OCI-LY3 (cell line): ENCODE measurements around the gene NEMP1.

Experiments
- H2AFZ ChIP-seq: fragments of 200-600, 300-600 bp; shearing (Covaris generic); 2 replicates; pipeline ENCODE4 v1.6.0; 2014; ENCODE audit warnings: antibody characterized with exemption, low read depth, low read length
- H3K27ac ChIP-seq: fragments of 200-600, 300-600 bp; sonication (generic); 2 replicates; pipeline ENCODE4 v1.5.1; 2014; ENCODE audit warnings: mild to moderate bottlenecking, low read length, moderate library complexity, mixed read lengths
- H3K27me3 ChIP-seq: fragments of 200-600, 300-600 bp; sonication (generic); 2 replicates; pipeline ENCODE4 v1.6.1; 2014; ENCODE audit warnings: low read depth, low read length, mixed read lengths
- H3K36me3 ChIP-seq: fragments of 200-600, 300-600 bp; sonication (generic); replicated peaks from 2 replicates; pipeline ENCODE3; 2014; ENCODE audit warnings: low read depth, low read length, mixed read lengths
- H3K4me1 ChIP-seq: fragments of 300-600, 200-600 bp; sonication (generic); 2 replicates; pipeline ENCODE4 v1.6.1; 2014; ENCODE audit warnings: low read length, mixed read lengths
- H3K4me2 ChIP-seq: fragments of 200-600, 300-600 bp; sonication (generic); 2 replicates; pipeline ENCODE4 v1.6.1; 2014; ENCODE audit warnings: low read length, mixed read lengths
- H3K4me3 ChIP-seq: fragments of 300-600, 200-600 bp; sonication (generic); 2 replicates; pipeline ENCODE4 v1.5.1; 2014; ENCODE audit warnings: antibody characterized with exemption, mild to moderate bottlenecking, low read length, moderate library complexity
- H3K79me2 ChIP-seq: fragments of 300-600, 200-600 bp; shearing (Covaris generic); 2 replicates; pipeline ENCODE4 v1.6.1; 2014; ENCODE audit warnings: mild to moderate bottlenecking, low read length, mixed read lengths
- H3K9ac ChIP-seq: fragments of 300-600, 200-600 bp; shearing (Covaris generic); 2 replicates; pipeline ENCODE4 v1.6.0; 2014; ENCODE audit warnings: mild to moderate bottlenecking, low read length, moderate library complexity
- H3K9me3 ChIP-seq: fragments of 200-600, 300-600 bp; shearing (Covaris generic); 2 replicates; pipeline ENCODE4 v1.6.1; 2014; ENCODE audit warnings: low read length, mixed read lengths; ENCODE audit not compliant: insufficient read depth
- H4K20me1 ChIP-seq: fragments of 200-600, 300-600 bp; sonication (generic); 2 replicates; pipeline ENCODE4 v1.6.1; 2016; ENCODE audit warnings: low read length, mixed read lengths; ENCODE audit not compliant: insufficient read depth
- CTCF ChIP-seq: fragments of 200-600, 300-600 bp; sonication (generic); IDR thresholded peaks from 2 replicates; pipeline ENCODE4 v1.5.1; 2014; ENCODE audit warnings: antibody characterized with exemption, low read length, low read depth
- EZH2phosphoT487 ChIP-seq: fragments of 200-600 bp; shearing (Covaris generic); IDR thresholded peaks from 2 replicates; pipeline ENCODE4 v1.6.1; 2018; ENCODE audit warnings: antibody characterized with exemption, mixed run types, low read depth

NEMP1 gene

GRCh38 chr12:57093415-57094207 lies 15.0 kb upstream of the NEMP1 start:
- Histone ChIP-seq H3K4me1 (peaks cover 25% of the 10 kb centered on the region), H3K27ac (no peak overlapping the region), H2AFZ (no peak overlapping the region), H3K27me3 (no peaks in the 10 kb centered on the region), H3K4me2 (peak overlapping the region; percentile 52), H4K20me1 (peaks cover 21% of the 10 kb centered on the region), H3K4me3 (no peak overlapping the region), H3K9me3 (no peaks in the 10 kb centered on the region), H3K79me2 (no peaks in the 10 kb centered on the region), H3K36me3 (peaks cover 29% of the 10 kb centered on the region), H3K9ac (no peak overlapping the region)
- peak; percentile 62 for TF ChIP-seq CTCF
- TF ChIP-seq EZH2phosphoT487, result no peak

GRCh38 chr12:57092876-57093414 lies 14.4 kb upstream of the NEMP1 start:
- Histone ChIP-seq H3K9me3 (no peaks in the 10 kb centered on the region), H2AFZ (no peak overlapping the region), H4K20me1 (peaks cover 15% of the 10 kb centered on the region), H3K9ac (no peak overlapping the region), H3K4me3 (no peak overlapping the region), H3K27ac (no peak overlapping the region), H3K4me1 (peaks cover 29% of the 10 kb centered on the region), H3K79me2 (no peaks in the 10 kb centered on the region), H3K36me3 (peaks cover 22% of the 10 kb centered on the region), H3K27me3 (no peaks in the 10 kb centered on the region), H3K4me2 (no peak overlapping the region)
- no peak for TF ChIP-seq CTCF
- no peak for TF ChIP-seq EZH2phosphoT487

GRCh38 chr12:57092529-57092862 lies 13.9 kb upstream of the NEMP1 start:
- Histone ChIP-seq H3K9ac (no peak overlapping the region), H3K36me3 (peaks cover 19% of the 10 kb centered on the region), H3K27me3 (no peaks in the 10 kb centered on the region), H3K9me3 (no peaks in the 10 kb centered on the region), H4K20me1 (peaks cover 14% of the 10 kb centered on the region), H3K4me1 (peaks cover 29% of the 10 kb centered on the region), H3K27ac (no peak overlapping the region), H3K79me2 (no peaks in the 10 kb centered on the region), H3K4me3 (no peak overlapping the region), H3K4me2 (no peak overlapping the region), H2AFZ (no peak overlapping the region)
- TF ChIP-seq EZH2phosphoT487, result no peak
- TF ChIP-seq CTCF, result no peak

GRCh38 chr12:57091638-57092528 lies 13.3 kb upstream of the NEMP1 start:
- Histone ChIP-seq H3K27ac (no peak overlapping the region), H3K4me1 (peaks cover 29% of the 10 kb centered on the region), H3K9ac (no peak overlapping the region)

More at GRCh38 chr12:57091638-57092528, 13.3 kb upstream of the NEMP1 start:
- no peaks in the 10 kb centered on the region for H3K9me3 ChIP-seq
- no peak overlapping the region for H2AFZ ChIP-seq
- no peaks in the 10 kb centered on the region for H3K27me3 ChIP-seq
- no peak overlapping the region for H3K4me3 ChIP-seq
- no peaks in the 10 kb centered on the region for H3K79me2 ChIP-seq
- H3K4me2 ChIP-seq, result no peak overlapping the region
- peaks cover 14% of the 10 kb centered on the region for H4K20me1 ChIP-seq
- H3K36me3 ChIP-seq, result peaks cover 13% of the 10 kb centered on the region
- TF ChIP-seq EZH2phosphoT487, result no peak
- no peak for TF ChIP-seq CTCF
